Activated CD4-positive, alpha-beta T cell treated with anti-CD3 and anti-CD28 coated beads, Interleukin-2, amount 50 U/mL, for 1 hour (primary cell): Measurements from ENCODE around the gene CDC25B.
"Not testable (repeated sequence)": the region's sequence is repeated elsewhere in the genome, so short reads cannot be mapped to it uniquely, and the experiment has no call there.

Experiments
- DNase-seq: peaks from one replicate; pipeline ENCODE4 v3.0.0-alpha.2; 2020

The CDC25B gene

DNA sequence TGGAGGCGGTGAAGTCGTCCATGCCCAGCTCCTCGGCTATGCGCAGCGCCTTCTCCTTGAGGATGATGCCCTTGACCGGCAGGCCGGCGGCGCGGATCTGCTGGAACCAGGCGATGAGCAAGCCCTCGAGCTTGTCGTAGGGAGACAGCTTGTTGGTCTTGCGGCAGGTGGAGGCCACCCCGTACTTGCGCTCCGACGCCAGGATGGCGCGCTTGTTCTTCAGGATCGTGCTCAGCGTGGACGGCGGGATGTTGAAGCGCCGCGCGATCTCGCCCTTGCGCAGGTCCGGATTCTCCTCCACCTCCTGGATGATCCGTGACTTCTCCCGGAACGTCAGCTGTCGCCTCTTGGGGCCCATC, 10.0 kb upstream of the CDC25B start:
- peak; percentile 39 for DNase-seq

DNA sequence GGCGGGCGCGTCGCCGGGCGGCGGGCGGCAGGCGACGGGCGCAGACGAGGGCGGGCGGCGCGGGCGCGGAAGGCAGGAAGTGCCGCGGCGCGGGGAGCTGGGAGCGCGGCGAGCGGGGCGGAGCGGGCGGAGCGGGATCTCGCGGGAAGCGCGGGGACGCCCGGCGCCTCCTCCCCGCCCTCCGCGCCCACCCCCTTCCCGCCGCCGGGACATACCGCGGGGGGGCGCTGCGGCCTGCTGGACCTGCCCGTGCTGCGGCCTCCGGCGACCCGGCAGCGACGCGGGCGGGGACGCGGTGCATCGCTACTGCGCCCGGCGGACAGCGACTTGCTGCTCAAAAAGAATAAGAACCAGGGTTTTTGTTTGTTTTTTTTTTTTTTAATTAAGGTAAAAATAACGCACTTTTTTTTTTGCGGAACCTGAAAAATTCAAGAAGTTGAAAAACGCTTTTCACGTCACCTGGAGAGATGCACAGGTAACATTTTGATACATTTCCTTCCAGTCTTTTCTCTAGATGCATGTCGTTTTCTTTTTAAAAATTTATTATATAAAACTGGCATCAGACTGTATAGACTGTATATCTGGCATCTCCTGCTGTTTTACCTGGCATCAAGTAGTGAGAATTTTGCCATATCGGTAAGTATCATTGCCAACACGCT, 9.3 kb upstream of the CDC25B start, which contains the start of gene CENPB:
TSS of gene CENPB (minus strand) at position 76 of the 659 bp plus-strand sequence. CDS start 257 bp downstream, outside the sequence.
- peak; percentile 89 for DNase-seq

DNA sequence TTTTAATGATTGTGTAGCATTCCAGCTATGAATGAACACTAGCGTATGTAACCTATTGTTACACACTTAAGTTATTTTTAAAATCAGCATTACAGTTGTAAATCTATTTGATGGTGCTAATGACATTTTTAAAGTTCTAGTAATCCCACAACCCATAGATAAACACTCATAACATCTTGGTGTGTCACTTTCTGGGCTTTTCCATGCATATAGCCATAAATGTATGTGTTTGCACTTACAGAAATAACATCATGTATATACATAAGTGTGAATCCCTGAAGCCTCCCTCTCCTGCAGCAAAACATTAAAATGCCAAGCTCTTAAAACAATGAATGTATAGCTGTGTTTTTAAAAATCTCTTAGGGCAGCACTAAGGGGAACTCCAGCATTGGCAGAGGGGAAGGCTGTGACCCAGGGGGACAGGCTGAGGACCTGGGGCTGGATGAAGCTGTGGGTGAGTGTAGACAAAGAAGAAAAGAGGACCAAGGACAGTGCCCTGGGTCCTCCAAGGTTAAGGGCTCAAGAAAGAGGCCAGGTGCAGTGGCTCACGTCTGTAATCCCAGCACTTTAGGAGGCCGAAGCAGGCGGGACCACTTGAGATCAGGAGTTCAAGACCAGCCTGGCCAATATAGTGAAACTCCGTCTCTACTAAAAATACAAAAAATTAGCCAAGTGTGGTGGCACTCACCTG, 8.6 kb upstream of the CDC25B start:
- DNase-seq: no peak

DNA sequence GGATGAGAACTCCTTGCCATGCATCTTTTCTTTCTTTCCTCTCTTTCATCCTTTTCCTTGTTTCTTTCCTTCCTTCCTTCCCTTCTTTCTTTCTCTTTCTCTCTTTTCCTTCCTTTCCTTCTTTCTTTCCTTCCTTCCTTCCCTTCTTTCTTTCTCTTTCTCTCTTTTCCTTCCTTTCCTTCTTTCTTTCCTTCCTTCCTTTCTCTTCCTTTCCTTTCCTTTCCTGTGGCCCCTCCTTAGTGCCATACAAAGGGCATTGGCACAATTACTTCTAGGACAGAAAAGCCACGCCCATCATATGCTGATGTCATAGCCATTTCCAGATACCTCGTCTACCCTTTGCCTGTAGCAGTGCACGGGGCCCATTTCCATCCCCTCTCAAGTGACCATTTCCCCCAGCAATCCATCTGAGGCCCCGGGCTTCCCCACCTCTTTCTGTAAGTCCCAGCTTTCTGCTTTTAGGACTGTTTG, 7.4 kb upstream of the CDC25B start:
- no peak for DNase-seq

DNA sequence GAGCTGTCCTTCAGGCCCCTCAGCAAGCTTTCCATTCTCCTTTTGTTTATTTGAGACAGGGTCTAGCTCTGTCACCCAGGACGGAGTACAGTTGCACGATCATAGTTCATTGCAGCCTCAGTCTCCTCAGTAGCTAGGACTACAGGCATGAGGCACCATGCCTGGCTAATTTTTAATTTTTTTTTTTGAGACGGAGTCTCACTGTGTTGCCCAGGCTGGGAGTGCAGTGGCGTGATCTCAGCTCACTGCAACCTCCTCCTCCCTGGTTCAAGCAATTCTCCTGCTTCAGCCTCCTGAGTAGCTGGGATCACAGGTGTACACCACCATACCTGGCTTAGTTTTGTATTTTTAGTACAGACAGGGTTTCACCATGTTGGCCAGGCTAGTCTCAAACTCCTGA, 6.9 kb upstream of the CDC25B start:
- not testable (repeated sequence) for DNase-seq

DNA sequence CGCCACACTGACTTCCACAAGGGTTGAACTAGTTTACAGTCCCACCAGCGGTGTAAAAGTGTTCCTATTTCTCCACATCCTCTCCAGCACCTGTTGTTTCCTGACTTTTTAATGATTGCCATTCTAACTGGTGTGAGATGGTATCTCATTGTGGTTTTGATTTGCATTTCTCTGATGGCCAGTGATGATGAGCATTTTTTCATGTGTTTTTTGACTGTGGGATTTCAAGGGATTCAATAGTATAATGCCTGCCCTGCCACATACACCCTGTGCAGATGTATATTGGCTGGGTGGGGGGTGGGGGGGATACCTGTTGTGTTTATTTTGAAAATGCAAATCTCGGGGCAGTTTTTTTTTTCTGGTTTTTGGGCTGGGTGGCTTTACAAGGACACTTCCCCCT, 1.9 kb upstream of the CDC25B start:
- DNase-seq: not testable (repeated sequence)

DNA sequence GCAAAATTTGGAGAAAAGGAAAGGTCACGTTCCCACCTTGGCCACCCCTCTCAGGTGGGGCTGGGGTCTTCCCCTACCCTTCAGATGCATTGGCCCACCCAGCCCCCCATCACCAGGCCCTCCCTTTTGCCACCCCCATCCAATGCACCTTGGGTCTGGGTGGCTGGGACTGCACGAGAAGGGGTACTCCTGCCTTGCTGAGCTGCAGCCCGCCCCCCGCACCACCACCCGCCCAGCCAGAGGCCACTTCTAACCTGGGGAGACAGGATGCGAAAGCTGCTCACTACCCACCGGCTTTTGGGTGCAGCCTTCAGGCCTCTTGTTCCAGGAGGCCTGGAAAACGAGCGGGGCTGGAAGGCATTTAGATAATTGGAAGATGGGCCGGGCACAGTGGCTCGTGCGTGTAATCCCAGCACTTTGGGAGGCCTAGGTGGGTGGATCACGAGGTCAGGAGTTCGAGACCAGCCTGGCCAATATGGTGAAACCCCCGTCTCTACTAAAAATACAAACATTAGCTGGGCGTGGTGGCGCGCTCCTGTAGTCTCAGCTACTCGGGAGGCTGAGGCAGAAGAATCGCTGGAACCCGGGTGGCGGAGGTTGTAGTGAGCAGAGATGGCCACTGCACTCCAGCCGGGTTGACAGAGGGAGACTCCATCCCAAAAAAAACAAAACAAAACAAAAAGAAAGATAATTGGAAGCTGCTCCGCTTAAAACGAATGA, 1.2 kb upstream of the CDC25B start:
- DNase-seq: no peak

DNA sequence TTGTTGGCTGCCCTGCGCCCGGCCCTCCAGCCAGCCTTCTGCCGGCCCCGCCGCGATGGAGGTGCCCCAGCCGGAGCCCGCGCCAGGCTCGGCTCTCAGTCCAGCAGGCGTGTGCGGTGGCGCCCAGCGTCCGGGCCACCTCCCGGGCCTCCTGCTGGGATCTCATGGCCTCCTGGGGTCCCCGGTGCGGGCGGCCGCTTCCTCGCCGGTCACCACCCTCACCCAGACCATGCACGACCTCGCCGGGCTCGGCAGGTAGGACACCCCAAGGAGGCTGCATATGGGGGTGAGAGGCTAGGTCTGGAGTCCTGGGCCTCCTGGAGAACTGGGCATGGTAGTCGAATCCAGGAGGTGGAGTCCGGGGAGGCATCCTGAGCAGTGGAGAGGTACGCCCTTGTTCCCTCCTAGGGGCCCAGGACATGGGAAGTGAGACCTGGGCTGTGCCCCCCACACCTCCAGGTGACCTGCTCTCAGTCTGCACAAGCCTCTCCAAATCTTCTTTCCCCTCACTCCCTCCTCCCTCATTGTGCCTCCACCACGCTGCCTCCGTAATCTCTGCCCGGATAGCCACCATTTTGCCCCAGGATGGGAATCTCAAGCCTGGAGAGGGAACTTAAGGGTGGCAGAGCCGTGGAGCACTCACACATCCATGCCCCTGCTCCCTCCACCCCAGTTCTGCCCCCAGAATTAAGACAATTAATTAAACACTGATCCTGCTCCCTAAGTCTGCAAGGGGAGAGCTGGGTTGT, 541 bp downstream of the CDC25B start:
- no peak for DNase-seq

DNA sequence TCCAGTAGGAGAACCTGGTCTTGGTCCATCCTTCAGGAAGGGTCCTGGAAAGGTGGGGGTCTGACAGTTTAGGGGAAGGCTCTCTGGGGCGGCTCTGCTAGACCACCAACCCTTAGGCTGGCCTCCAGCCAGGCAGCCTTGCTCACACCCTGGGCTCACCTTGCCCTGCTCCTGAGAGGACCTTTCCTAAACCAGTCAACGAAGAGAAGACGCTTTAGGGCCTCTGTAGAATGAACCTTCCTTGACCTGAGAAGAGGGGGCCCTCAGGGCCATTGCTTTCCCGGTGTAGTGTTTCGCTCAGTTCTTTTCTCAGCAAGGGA, 1.1 kb downstream of the CDC25B start:
- no peak for DNase-seq

DNA sequence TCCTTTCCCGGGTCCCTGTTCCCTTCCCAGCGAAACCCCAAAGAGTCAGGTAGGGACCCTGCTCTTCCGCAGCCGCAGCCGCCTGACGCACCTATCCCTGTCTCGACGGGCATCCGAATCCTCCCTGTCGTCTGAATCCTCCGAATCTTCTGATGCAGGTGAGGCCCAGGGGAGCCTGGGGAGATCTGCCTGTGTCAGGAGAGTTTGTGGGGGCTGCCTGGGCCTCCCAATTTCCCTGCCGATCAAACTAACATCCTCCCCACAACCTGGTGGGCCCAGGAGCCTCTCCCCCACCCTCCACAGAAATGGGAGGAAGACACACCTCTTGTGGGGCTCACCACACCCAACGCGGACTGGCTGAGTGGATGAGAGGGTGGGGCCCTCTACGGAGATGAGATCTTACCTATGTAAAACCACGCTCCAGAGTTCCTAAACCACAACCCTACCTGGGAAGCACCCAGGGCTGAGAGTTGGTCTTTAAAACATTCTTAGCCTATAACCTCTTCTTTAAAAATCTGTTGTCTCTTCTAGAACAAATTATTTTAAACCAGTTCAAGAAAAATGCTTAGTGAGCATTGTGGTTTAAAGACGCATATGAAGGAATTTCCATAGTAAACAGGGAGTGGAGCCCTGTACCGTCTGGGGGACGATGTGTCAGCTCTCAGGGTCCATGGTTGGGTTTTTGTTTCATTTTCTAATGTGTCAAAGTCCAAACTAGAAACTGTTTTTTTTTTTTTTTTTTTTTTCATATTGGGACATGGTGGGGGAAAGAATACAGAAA, 1.7 kb downstream of the CDC25B start:
- peak; percentile 43 for DNase-seq

DNA sequence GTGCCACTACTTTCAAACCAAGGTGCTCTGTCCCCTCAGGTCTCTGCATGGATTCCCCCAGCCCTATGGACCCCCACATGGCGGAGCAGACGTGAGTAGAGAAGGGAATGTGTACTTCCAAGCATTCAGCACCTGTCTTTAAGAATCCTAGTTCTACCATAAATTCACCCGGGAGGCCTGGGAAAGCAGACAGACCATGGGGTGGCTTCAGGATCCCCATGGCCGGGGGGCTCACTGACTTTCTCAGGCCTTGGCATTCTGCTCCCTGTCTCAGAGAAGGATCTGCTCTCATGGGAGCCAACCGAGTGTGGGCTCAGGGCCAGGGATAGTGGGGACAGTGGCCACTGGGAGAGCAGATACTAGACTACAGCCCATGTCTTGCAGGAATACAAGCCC, 2.3 kb downstream of the CDC25B start:
- DNase-seq: no peak

DNA sequence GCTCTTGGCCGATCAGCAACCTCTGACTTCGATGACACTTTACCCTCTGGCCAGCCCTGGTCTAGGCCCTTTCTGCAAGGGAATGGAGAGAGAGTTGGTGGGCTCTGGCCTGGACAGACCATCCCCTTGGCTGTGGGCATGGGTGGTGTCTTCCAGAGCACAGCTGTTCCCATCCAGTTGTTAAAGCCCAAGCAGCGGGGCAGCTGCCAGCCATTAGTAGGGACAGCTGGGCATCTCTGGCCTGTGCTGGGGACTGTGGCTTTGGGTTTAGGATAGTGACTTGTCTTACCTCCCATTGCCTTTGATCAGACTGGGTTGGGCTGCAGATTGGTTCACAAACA, 2.8 kb downstream of the CDC25B start:
- DNase-seq: no peak

DNA sequence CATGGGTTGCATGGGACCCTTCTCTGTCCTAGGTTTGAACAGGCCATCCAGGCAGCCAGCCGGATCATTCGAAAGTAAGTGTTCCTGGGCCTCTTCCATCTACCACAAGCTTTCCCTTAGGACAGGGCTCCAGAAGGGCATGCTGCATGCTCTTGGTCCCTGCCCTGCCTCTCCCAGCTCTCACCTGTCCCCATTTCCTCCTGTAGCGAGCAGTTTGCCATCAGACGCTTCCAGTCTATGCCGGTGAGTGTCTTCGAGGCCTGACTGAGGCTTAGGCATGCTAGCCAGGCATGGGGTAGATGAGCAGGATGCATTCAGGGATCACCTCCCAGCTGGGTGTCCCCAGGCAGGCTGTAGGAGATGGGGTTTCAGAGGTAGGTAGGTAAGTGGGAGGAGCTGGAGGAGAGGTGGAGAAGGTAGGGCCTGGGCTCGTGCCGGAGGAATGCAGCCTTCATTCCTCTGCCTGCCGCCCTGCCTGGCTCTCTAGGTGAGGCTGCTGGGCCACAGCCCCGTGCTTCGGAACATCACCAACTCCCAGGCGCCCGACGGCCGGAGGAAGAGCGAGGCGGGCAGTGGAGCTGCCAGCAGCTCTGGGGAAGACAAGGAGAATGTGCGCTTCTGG, 4.3 kb downstream of the CDC25B start:
- no peak for DNase-seq

DNA sequence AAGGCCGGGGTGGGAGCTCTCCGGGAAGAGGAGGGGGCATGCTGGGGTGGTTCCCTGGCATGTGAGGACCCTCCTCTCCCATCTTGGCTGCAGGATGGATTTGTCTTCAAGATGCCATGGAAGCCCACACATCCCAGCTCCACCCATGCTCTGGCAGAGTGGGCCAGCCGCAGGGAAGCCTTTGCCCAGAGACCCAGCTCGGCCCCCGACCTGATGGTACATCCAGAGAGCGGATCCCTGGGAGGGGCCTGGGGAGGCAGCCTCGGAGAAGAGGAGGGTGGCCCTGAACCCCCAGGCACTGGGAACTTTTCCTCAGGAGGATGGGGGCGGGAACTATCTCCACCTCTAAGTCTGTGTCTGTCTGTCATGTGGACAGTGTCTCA, 4.8 kb downstream of the CDC25B start:
- DNase-seq: no peak

DNA sequence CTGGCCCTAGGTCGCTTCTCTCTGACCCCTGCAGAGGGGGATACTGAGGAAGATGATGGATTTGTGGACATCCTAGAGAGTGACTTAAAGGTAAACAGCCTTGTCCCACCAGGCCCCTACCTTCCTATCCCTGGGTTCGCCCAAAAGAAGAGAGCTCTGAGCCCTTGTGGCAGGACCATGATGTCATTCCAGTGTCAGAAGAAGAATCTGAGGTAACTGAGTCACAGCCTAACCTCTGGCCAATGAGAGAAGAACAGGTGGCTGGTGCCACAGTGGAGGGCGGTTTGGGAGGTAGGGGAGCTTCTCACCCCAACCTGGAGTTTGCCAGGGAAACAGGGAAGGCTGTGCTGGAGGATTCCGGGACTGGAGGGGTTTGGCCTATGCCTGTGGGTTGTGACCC, 5.2 kb downstream of the CDC25B start:
- no peak for DNase-seq

DNA sequence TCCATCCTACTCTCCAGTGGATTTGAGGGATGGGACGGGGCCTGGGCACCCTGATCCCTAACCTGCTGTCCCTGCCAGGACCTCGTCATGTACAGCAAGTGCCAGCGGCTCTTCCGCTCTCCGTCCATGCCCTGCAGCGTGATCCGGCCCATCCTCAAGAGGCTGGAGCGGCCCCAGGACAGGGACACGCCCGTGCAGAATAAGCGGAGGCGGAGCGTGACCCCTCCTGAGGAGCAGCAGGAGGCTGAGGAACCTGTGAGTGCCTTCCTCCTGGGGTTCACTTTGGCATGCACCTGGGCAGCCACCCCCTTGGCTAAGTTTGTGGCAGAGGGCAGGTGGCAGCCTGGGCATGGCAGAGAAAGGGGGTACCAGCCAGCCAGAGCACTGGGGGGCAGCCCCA, 5.7 kb downstream of the CDC25B start:
- no peak for DNase-seq

DNA sequence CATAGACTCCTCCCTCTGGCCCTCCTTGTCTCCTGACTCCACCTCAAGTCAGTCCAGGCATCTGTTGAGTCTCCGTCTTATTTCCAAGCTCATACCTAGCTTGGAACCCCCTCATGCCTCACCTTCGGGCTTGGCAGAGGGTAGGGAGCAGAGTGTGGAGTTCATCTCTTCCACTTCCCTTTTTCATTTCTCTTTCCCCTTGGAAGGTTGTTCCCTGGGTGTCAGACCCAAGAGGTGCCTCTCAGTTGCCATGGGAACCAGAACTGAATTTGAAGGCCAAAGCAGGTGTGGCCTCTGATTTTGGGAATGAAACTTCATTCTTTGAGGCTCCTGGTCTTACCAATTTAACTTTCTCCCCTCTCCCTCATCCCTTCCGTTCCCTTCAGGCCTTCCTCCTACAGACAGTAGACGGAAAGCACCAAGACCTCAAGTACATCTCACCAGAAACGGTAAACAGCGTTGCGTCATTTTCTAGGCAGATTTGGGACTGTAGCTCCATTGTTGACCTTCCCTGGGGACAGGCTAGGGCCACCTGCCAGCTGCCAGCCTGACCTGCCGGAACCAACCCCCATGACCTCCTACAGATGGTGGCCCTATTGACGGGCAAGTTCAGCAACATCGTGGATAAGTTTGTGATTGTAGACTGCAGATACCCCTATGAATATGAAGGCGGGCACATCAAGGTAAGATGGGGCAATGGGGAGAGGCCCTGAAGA, 6.6 kb downstream of the CDC25B start:
- DNase-seq: no peak

DNA sequence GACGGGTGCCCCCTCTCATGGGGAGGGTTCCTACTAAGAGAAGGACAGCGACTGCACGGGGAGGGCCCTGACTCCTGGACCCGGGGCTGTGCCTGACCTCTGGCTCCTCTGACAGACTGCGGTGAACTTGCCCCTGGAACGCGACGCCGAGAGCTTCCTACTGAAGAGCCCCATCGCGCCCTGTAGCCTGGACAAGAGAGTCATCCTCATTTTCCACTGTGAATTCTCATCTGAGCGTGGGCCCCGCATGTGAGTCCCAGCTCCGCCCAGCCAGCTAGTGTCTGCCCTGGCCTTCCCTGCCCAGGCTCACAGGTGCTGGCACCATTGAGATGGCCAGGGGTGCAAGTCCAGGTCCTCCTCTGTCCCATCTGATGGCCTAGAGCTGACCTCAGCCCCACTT, 7.2 kb downstream of the CDC25B start:
- no peak for DNase-seq

DNA sequence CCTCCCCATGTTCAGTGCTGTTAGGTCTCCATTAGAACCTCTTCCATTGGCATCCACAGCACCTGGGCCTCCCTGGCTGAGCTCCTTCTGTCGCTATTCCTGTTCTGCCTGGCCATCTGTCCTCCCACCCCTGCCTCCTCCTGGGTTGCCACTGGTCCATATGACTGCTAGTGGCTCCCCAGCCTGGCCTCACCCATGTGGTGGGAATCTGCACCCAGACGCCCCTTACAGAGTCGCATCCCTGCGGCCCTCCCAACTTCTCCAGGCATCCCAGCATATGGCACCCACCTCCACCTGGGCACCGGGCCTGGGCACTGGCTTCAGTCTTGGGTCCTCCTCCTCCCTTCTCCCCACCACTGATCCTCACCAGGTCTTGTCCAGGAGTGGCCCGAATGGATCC, 7.7 kb downstream of the CDC25B start:
- DNase-seq: no peak

DNA sequence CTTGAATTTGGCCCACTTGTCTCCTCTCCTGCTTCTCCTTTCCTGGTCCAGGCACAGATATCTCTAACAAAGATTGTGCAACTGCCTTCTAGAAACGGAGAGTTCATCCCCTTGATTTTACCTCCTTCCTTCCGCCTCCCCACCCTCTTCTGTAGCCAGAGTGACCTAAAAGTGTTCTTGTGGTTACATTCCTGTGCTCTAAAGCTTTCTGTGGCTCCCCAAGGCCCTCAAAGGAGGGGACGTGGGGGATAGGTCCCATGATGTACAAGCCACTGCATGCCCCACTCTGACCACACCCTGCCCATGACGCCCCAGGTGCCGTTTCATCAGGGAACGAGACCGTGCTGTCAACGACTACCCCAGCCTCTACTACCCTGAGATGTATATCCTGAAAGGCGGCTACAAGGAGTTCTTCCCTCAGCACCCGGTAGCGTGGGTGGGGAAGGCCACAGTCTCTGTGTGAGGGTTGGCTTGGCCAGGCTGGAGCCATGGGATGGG, 8.2 kb downstream of the CDC25B start:
- DNase-seq: no peak

DNA sequence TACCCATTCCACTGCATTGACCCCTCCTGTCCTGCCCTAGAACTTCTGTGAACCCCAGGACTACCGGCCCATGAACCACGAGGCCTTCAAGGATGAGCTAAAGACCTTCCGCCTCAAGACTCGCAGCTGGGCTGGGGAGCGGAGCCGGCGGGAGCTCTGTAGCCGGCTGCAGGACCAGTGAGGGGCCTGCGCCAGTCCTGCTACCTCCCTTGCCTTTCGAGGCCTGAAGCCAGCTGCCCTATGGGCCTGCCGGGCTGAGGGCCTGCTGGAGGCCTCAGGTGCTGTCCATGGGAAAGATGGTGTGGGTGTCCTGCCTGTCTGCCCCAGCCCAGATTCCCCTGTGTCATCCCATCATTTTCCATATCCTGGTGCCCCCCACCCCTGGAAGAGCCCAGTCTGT, 8.7 kb downstream of the CDC25B start:
- no peak for DNase-seq

DNA sequence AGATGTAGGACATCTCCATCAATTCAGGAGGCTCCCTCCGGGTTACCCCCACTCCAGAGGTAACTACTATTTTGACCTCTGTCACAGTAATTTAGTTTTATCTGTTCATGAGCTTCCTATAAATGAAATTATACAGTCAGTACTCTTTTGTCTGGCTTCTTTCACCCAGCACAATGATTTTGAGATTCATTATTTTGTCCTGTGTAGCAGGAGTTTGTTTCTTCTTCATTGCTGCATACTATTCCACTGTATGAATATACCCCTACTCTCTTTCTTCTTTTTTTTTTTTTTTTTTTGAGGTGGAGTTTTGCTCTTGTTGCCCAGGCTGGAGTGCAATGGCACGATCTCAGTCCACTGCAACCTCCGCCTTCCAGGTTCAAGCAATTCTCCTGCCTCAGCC, 12.4 kb downstream of the CDC25B start:
- DNase-seq: no peak
